GM12878 (cell line): ENCODE measurements around the gene RBM4. TPM values are rescaled to one million over a fixed set of nuclear protein-coding genes. Genes with fewer than 3 reads are reported as not detected.

Source experiments
- ATAC-seq: fragments of 200-7000 bp; cut with Tn5 transposase; 3 replicates; pipeline ENCODE4 v1.9.1; 2020; ENCODE audit warnings: mild to moderate bottlenecking, moderate library complexity
- BruUV-seq: library from RNA; stranded (reverse); fragments of 400-500 nt; replicated peaks from 2 replicates; lab custom pipeline; 2021; lab: Mats Ljungman, UMichigan
- CTCF ChIA-PET: fragments of 300-600 bp; sonication (Branson Sonifier 250); formaldehyde crosslinking; extraction: SDS; loops from one replicate; lab custom pipeline; 2021; ENCODE audit warnings: inconsistent platforms; lab: Yijun Ruan, JAX
- POLR2A ChIA-PET: fragments of 350-600 bp; formaldehyde crosslinking; extraction: SDS; loops from one replicate; lab custom pipeline; 2021; ENCODE audit warnings: inconsistent platforms; lab: Charles Lee
- RAD21 ChIA-PET: fragments of 300-600 bp; sonication (Branson Sonifier 250); formaldehyde crosslinking; loops from one replicate; lab custom pipeline; 2023; ENCODE audit warnings: antibody characterized with exemption; ENCODE audit not compliant: unreplicated experiment; lab: Charles Lee
- SMC1A ChIA-PET: fragments of 300-600 bp; sonication (Branson Sonifier 250); formaldehyde crosslinking; loops from one replicate; lab custom pipeline; 2023; ENCODE audit not compliant: unreplicated experiment, uncharacterized antibody; lab: Charles Lee
- DNase-seq: peaks from one replicate; pipeline ENCODE4 v3.0.0-alpha.2; 2011; ENCODE audit warnings: low read depth, low spot score
- FAIRE-seq: peaks from 3 replicates; lab custom pipeline; 2011; peaks lifted over from hg19 to GRCh38; lab: Jason Lieb, UNC
- H2AFZ ChIP-seq: 2 replicates; pipeline ENCODE4 v1.6.0; 2011; ENCODE audit warnings: low read depth, low read length, control low read depth; ENCODE audit not compliant: control insufficient read depth
- H3K27ac ChIP-seq: 2 replicates; pipeline ENCODE4 v1.5.1; 2011; ENCODE audit warnings: control low read depth; ENCODE audit not compliant: control insufficient read depth, insufficient read depth
- H3K27me3 ChIP-seq, 2 experiments: replicated peaks in 1 of 2; 2 replicates each; pipeline versions ENCODE4 v1.6.0 to v1.6.1; 2011; ENCODE audit warnings: low read length in 1 of 2; ENCODE audit not compliant: control insufficient read depth in 2 of 2, insufficient read depth in 2 of 2
- H3K36me3 ChIP-seq, 2 experiments: 2 replicates each; pipeline ENCODE4 v1.5.1; 2011; ENCODE audit warnings: low read length in 1 of 2; ENCODE audit not compliant: control insufficient read depth in 2 of 2, insufficient read depth in 2 of 2
- H3K4me1 ChIP-seq: 2 replicates; pipeline ENCODE4 v1.6.1; 2011; ENCODE audit warnings: mild to moderate bottlenecking, low read length, moderate library complexity, mixed read lengths; ENCODE audit not compliant: control insufficient read depth, insufficient read depth
- H3K4me2 ChIP-seq: 2 replicates; pipeline ENCODE4 v1.6.0; 2011; ENCODE audit warnings: control low read depth; ENCODE audit not compliant: control insufficient read depth, insufficient read depth
- H3K4me3 ChIP-seq: fragments of 200-600 bp; sonication (generic); 2 replicates; pipeline ENCODE4 v1.5.1; 2016
- H3K79me2 ChIP-seq: 2 replicates; pipeline ENCODE4 v1.6.0; 2011; ENCODE audit warnings: low read length; ENCODE audit not compliant: control insufficient read depth, insufficient read depth
- H3K9ac ChIP-seq: 2 replicates; pipeline ENCODE4 v1.8.0; 2011; ENCODE audit warnings: low read length, control low read depth, mixed read lengths; ENCODE audit not compliant: control insufficient read depth, insufficient read depth
- H3K9me3 ChIP-seq: replicated peaks from 3 replicates; pipeline ENCODE4 v1.5.1; 2011; ENCODE audit warnings: mild to moderate bottlenecking, low read length; ENCODE audit not compliant: control insufficient read depth, insufficient read depth
- H4K20me1 ChIP-seq: 2 replicates; pipeline ENCODE4 v1.6.0; 2011; ENCODE audit not compliant: control insufficient read depth, insufficient read depth
- ASH2L ChIP-seq: fragments of 300-600, 200-600 bp; sonication (generic); IDR thresholded peaks from 2 replicates; pipeline ENCODE4 v1.6.1; 2017; ENCODE audit warnings: low read depth, mild to moderate bottlenecking, borderline replicate concordance
- EP300 ChIP-seq, 2 experiments: fragments of 150-350 bp in 1 of 2; IDR thresholded peaks; 2 replicates each; pipeline ENCODE4 v1.6.1; 2011 to 2012; ENCODE audit warnings: low read depth in 2 of 2, low read length in 2 of 2, borderline replicate concordance in 1 of 2, improper control_type of control experiment in 1 of 2, inconsistent platforms in 1 of 2; ENCODE audit not compliant: control insufficient read depth in 1 of 2
- ESRRA ChIP-seq: IDR thresholded peaks from 2 replicates; pipeline ENCODE4 v1.6.1; 2012; ENCODE audit warnings: mild to moderate bottlenecking, low read length, improper control_type of control experiment
- HDGF ChIP-seq: fragments of 450-650 bp; IDR thresholded peaks from 2 replicates; pipeline ENCODE4 v1.6.1; 2016; ENCODE audit warnings: antibody characterized with exemption
- IKZF2 ChIP-seq, 2 experiments: fragments of 450-650 bp; IDR thresholded peaks; 2 replicates each; pipeline ENCODE4 v1.6.1; 2017; ENCODE audit warnings: mild to moderate bottlenecking in 2 of 2, moderate library complexity in 2 of 2
- JUND ChIP-seq: IDR thresholded peaks from 2 replicates; pipeline ENCODE4 v1.6.1; 2012; ENCODE audit warnings: low read depth, mild to moderate bottlenecking, low read length, improper control_type of control experiment, moderate library complexity
- ZNF274 ChIP-seq: IDR thresholded peaks from one replicate; pipeline ENCODE4 v1.8.0; 2011; ENCODE audit not compliant: insufficient read length, insufficient read depth
- ZNF622 ChIP-seq: fragments of 450-650 bp; IDR thresholded peaks from 2 replicates; pipeline ENCODE4 v1.6.1; 2017; ENCODE audit warnings: mild to moderate bottlenecking, inconsistent platforms
- WGBS: methylation state at CpG from one replicate; pipeline ENCODE4 v1.1.6; 2016; ENCODE audit warnings: low lambda C conversion rate; ENCODE audit not compliant: insufficient replicate concordance, insufficient coverage; ENCODE audit errors: missing lambda C conversion rate; 5-methylcytosine and 5-hydroxymethylcytosine counted together
- in situ Hi-C: fragments of 300-500 bp; cut with MboI; formaldehyde crosslinking; loops from 9 replicates; pipeline ENCODE4 v1.14.3; 2018; ENCODE audit warnings: mixed read lengths
- intact Hi-C: fragments of 100-400 bp; cut with micrococcal nuclease; formaldehyde crosslinking; loops from one replicate; pipeline ENCODE4 v1.14.2; 2022; ENCODE audit not compliant: unreplicated experiment
- polyA plus RNA-seq, 11 experiments: library from polyadenylated mRNA; depleted of rRNA in 4 of 11; unstranded in 6 of 11; stranded (reverse) in 5 of 11; fragments of >200 nt; fragmentation: Nextera tagmentation in 4 of 11; fragmentation: Illumina TruSeq in 1 of 11; extraction: Ambion mirVana in 4 of 11; extraction: Trizol in 1 of 11; gene quantifications; 1 replicate in 1 of 11; 2 replicates in 10 of 11; pipeline versions ENCODE4 v1.2.1 to v1.2.3, GENCODE V29; 2011 to 2016; ENCODE audit warnings: inconsistent platforms in 2 of 11, missing spikeins in 2 of 11, low read depth in 1 of 11
- total RNA-seq, 4 experiments: library from RNA; depleted of rRNA in 3 of 4; stranded (reverse); fragments of >200 nt in 3 of 4; fragmentation: Illumina TruSeq in 1 of 4; extraction: Trizol in 1 of 4; gene quantifications; 2 replicates each; pipeline versions ENCODE4 v1.2.1 to v1.2.3, GENCODE V29; 2013 to 2021
- TF ChIP-seq, protein P1 (sequence below): IDR thresholded peaks from 2 replicates; pipeline ENCODE4 v1.6.1; 2012; ENCODE audit warnings: low read length, inconsistent platforms
- TF ChIP-seq, protein P2 (sequence below): fragments of 450-650 bp; formaldehyde crosslinking; IDR thresholded peaks from 2 replicates; pipeline ENCODE4 v1.4.0; 2020; ENCODE audit warnings: mild to moderate bottlenecking, moderate library complexity
- TF ChIP-seq, protein P3 (sequence below): IDR thresholded peaks from 2 replicates; pipeline ENCODE4 v1.6.1; 2011; ENCODE audit warnings: borderline replicate concordance, low read depth, mild to moderate bottlenecking, moderate library complexity, mixed read lengths, low read length; ENCODE audit not compliant: insufficient read depth; ENCODE audit errors: extremely low read length

The RBM4 gene
- total and polyA plus RNA-seq, 10 of the 15 experiments (the other 5 are each of a cell fraction or from before 2014, with no cell fraction given) = 105 to 224 (median 138) TPM

DNA sequence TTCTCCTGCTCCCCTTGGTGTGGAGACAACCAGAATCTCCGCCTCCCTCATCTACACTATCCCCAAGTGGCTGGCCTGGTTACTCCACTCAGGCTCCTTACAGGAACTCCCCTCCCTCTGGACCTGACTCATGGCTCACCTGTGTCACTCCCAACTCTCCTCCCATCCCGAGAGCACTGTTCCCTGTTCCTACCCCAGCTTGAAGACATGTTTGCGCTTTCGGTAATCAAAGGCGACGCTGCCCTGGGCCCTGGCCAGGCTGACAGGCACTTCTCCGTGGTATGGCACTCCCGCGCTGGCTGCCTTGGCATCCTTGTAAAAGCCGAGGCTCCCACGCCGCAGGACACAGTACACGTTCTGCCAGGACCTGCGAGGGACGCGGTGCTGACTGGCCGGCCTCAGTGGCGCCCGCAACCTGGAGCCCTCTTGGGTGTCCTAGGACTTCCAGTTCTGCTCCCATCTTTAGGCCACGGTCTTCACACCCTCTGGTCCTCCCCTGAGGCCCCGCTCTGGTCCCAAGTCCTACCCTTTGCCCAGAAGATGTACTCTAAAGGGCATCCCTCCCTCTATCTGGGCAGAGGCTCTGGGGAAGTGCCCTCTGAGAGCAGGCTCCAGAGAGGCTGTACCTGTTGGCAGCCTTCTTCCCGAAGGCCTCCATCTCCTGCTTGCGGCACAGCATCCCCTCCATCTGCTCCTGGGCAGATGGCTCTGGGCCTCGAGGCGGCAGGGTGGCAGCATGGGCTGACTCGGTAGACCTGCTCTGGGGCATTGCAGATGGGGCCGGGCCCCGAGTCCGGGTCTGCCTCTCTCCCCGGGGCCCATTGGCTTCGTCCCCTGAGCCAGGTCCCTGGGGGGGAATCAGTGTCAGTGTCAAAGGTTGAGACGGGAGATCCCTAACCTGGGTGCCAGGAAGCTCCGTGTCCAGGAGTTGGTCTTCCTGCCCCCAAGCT, 48.6 kb downstream of the RBM4 start:
- WGBS = 54% methylated on average over 33 of the region's 33 CpGs
- BruUV-seq = no TSS peak
- in situ Hi-C loops = no loop called here

More for the DNA sequence above, 48.6 kb downstream of the RBM4 start:
- H3K36me3 ChIP-seq = no peaks in the 10 kb centered on the region
- H4K20me1 ChIP-seq = no peaks in the 10 kb centered on the region
- SMC1A ChIA-PET = no interaction called here
- FAIRE-seq = no peak
- H3K9ac ChIP-seq = no peak overlapping the region
- DNase-seq = no peak
- TF ChIP-seq JUND (no peak), ZNF622 (no peak), ASH2L (no peak), ESRRA (no peak), ZNF274 (no peak), IKZF2 (IDR thresholded peaks at IDR 0.05) (no peak), HDGF (no peak), EP300 (IDR thresholded peaks at IDR 0.05; ENCODE audit: borderline replicate concordance in 1 of 2, control insufficient read depth in 1 of 2, low read depth in 2 of 2, low read length in 2 of 2) (no peak)
- TF ChIP-seq, protein P1, sequence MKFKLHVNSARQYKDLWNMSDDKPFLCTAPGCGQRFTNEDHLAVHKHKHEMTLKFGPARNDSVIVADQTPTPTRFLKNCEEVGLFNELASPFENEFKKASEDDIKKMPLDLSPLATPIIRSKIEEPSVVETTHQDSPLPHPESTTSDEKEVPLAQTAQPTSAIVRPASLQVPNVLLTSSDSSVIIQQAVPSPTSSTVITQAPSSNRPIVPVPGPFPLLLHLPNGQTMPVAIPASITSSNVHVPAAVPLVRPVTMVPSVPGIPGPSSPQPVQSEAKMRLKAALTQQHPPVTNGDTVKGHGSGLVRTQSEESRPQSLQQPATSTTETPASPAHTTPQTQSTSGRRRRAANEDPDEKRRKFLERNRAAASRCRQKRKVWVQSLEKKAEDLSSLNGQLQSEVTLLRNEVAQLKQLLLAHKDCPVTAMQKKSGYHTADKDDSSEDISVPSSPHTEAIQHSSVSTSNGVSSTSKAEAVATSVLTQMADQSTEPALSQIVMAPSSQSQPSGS = no peak
- TF ChIP-seq, protein P2, sequence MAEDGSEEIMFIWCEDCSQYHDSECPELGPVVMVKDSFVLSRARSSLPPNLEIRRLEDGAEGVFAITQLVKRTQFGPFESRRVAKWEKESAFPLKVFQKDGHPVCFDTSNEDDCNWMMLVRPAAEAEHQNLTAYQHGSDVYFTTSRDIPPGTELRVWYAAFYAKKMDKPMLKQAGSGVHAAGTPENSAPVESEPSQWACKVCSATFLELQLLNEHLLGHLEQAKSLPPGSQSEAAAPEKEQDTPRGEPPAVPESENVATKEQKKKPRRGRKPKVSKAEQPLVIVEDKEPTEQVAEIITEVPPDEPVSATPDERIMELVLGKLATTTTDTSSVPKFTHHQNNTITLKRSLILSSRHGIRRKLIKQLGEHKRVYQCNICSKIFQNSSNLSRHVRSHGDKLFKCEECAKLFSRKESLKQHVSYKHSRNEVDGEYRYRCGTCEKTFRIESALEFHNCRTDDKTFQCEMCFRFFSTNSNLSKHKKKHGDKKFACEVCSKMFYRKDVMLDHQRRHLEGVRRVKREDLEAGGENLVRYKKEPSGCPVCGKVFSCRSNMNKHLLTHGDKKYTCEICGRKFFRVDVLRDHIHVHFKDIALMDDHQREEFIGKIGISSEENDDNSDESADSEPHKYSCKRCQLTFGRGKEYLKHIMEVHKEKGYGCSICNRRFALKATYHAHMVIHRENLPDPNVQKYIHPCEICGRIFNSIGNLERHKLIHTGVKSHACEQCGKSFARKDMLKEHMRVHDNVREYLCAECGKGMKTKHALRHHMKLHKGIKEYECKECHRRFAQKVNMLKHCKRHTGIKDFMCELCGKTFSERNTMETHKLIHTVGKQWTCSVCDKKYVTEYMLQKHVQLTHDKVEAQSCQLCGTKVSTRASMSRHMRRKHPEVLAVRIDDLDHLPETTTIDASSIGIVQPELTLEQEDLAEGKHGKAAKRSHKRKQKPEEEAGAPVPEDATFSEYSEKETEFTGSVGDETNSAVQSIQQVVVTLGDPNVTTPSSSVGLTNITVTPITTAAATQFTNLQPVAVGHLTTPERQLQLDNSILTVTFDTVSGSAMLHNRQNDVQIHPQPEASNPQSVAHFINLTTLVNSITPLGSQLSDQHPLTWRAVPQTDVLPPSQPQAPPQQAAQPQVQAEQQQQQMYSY (CRISPR knock-in tag) = no peak
- TF ChIP-seq, protein P3, sequence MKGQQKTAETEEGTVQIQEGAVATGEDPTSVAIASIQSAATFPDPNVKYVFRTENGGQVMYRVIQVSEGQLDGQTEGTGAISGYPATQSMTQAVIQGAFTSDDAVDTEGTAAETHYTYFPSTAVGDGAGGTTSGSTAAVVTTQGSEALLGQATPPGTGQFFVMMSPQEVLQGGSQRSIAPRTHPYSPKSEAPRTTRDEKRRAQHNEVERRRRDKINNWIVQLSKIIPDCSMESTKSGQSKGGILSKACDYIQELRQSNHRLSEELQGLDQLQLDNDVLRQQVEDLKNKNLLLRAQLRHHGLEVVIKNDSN = no peak
- POLR2A ChIA-PET = no interaction called here
- H3K4me3 ChIP-seq = no peak overlapping the region
- RAD21 ChIA-PET = no interaction called here
- intact Hi-C loops = no loop called here
- no peak overlapping the region for H3K27ac ChIP-seq
- no peaks in the 10 kb centered on the region for H3K9me3 ChIP-seq
- CTCF ChIA-PET = interaction anchor here (0.8 to 2.8 kb wide), 4 partner anchors 7 to 151 kb away, joined by 3 to 6 read pairs (median 4); no protein-coding TSS in a partner anchor
- H3K4me2 ChIP-seq = no peak overlapping the region
- ATAC-seq = no peak
- H2AFZ ChIP-seq = no peak overlapping the region
- no peaks in the 10 kb centered on the region for H3K79me2 ChIP-seq
- no peaks in the 10 kb centered on the region for H3K27me3 ChIP-seq
- H3K4me1 ChIP-seq = no peaks in the 10 kb centered on the region
